Activated gamma-delta T cell treated with Interleukin-2 at 50 U/mL for 16 hours (primary cell): ENCODE results near the gene SYCN.
"Not testable (repeated sequence)": the region's sequence is repeated elsewhere in the genome, so short reads cannot be mapped to it uniquely, and the experiment has no call there.

Source experiments
- DNase-seq: peaks from one replicate; pipeline ENCODE4 v3.0.0-alpha.2; 2020

Gene SYCN, protein sequence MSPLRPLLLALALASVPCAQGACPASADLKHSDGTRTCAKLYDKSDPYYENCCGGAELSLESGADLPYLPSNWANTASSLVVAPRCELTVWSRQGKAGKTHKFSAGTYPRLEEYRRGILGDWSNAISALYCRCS

GRCh38 chr19:39203372-39204341 is at the start of gene SYCN:
Gene SYCN (minus strand): TSS chr19:39204263. CDS start chr19:39204254, 9 bp downstream.
- no peak for DNase-seq

GRCh38 chr19:39253374-39254149 is 49.5 kb upstream of the SYCN start:
- no peak for DNase-seq

DNA sequence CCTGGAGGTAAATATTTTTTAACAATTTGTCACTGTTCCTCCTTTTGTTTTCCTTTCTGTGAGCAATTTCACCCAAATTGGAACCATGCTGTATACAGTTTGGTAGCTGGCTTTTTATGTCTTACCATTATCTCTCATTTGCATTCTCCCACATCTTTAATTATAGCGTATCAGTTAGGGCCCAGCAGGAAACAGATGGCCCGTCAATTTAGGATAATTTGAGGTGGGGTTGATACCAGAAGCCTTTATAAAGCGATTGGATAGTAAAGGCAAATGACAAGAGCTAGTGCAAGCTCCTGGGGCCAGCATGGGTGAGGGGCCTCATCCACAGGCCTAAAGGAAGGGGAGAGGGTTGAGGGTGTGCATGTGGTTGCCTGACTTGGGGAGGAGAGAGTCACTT is 48.4 kb upstream of the SYCN start:
- DNase-seq, result no peak

GRCh38 chr19:39251846-39252245 is 47.8 kb upstream of the SYCN start:
- DNase-seq, result no peak

DNA sequence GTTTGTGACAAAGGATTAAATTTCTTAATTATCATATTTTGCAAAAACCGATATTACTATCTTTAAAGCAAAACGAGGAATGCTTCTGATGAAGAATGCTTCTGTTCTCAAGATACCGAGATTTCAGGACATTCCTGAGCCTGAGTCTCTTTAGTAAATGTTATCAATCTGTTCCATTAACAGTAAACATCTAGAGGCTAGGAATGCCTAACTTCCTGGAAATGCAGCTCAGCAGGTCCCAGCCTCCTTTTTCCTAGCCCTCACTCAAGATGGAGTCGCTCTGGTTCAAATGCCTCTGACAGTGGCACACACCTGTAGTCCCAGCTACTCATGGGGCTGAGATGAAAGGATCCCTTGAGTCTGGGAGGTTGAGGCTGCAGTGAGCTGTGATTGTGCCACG is 47.0 kb upstream of the SYCN start:
- DNase-seq, result no peak

- DNase-seq, result no peak
These were observed 44.7 kb upstream of the SYCN start, which contains the start of gene IFNL4 for GRCh38 chr19:39248806-39249205. Gene IFNL4 (minus strand): TSS chr19:39248856.

- DNase-seq, result no peak
These were observed 43.9 kb upstream of the SYCN start for GRCh38 chr19:39247701-39248664.

DNA sequence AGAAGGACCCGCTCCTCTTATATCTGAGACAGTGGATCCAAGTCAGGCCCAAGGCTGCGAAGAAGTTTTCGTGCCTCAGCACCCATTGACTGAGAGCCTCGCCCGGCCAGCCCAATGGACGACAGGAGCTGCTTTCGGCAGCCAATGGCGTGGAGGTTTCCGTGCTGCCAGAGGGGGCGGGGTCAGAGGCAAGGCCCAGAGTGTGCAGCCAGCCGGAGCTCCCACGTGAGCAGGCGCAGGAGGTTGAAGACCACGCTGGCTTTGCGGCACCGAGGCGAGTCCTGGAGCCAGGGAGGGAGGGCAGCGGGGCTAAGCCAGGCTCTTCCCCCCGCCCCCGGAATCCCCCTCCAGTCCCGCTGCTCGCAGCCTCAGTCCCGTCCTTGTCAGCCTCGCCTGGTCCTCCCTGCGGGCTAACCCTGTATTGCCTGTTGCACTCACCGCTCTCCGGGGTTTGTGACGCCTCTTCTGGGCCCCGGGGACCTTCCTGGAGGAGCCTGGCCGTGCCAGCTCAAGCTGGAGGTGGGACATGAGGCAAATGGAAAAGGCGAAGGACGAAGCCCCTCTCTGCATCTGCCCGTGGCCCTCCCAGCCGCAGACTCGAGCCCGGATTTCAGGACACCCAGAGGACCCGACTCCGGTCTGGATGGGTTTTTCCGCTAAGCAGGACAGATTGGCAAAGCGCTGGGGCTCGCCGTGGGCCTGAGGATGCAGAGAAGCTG is 43.0 kb upstream of the SYCN start:
- no peak for DNase-seq

DNA sequence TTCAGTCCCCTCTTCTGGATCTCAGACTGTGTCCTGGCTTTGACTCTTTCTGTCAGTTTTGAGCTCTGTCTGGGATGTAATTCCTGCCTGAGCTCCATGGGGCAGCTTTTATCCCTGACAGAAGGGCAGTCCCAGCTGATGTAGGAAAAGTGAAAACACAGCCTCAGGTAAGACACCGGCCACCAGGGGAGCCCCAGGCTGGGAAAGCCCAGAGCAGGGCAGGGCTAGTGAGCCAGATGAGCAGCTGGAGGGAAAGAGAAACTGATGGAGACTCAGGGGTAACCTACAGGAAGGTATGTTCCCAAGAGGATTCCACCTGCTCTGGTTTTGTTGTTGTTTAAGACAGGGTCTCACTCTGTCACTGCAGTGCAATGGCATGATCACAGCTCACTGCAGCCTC is 41.1 kb upstream of the SYCN start:
- not testable (repeated sequence) for DNase-seq

- not testable (repeated sequence) for DNase-seq
These were observed 40.5 kb upstream of the SYCN start, which contains the start of gene IFNL3 for GRCh38 chr19:39244410-39245100. Gene IFNL3 (minus strand): TSS chr19:39245006. CDS start chr19:39244967, 39 bp downstream.

- not testable (repeated sequence) for DNase-seq
These were observed 39.7 kb upstream of the SYCN start for GRCh38 chr19:39243741-39244140.

DNA sequence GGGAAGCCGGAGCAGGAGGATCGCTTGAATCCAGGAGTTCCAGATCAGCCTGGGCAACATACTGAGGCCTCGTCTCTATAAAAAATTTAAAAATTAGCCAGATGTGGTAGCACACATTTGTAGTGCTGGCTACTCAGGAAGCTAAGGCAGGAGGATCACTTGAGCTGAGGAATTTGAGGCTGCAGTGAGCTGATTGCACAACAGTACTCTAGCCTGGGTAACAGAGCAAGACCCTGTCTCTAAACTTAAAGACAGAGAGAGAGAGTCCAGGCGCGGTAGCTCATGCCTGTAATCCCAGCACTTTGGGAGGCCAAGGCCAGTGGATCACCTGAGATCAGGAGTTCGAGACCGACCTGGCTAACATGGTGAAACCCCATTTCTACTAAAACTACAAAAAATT is 36.4 kb upstream of the SYCN start:
- DNase-seq, result no peak

DNA sequence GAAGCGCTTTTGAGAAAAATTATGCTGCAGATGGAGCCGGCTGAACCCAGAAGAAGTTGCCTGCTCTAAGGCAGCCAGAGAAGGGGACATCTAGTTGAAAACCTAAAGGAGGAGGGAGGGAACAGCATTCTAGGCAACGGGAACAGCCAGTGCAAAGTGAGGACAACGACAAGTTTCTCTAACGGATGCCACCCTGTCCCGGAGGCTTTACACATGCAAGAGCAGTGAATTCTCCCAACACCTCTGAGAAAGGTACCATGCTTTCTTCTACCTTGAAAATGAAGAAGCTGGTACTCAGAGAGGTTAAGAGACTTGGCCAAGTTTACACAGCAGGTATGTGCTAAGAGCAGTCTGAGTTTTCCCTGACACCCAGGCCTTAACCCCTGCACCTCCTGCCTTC is 34.9 kb upstream of the SYCN start:
- no peak for DNase-seq

GRCh38 chr19:39238209-39238608 is 34.1 kb upstream of the SYCN start:
- no peak for DNase-seq

GRCh38 chr19:39237200-39238184 is 33.4 kb upstream of the SYCN start:
- peak; percentile 34 for DNase-seq

DNA sequence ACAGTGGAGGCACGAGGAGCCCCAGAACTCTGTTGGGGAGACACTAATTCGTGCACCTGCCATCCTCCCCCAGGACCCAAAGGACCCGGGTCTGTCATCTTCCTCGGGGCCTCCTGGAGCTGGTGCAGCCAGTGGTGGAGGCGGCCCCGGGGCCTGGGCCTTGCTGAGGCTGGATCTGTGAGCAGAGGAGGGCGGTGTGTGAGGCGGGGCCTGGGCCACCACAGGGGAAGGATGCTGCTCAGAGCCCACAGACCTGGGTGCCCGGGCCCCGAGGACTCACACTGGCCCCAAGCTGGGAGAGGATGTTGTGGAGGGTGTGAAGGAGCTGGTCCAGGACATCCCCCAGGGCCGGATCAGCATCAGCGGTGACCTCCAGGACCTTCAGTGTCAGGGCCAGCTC is 32.5 kb upstream of the SYCN start:
- DNase-seq, result peak; percentile 53

DNA sequence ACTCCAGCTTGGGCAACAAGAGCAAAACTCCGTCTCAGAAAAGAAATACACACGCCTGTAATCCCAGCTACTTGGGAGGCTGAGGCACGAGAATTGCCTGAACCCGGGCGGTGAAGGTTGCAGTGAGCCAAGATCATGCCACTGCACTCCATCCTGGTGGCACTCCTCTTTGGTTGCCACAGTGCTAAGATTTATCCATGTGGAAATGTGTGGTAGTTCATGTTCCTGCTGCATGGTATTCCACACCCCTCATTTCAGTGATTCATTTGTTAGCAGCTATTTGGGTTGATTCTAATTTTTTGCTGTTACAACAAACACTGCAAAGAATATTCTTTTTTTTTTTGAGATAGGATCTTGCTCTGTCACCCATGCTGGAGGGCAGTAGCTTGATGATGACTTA is 28.6 kb upstream of the SYCN start:
- no peak for DNase-seq

DNA sequence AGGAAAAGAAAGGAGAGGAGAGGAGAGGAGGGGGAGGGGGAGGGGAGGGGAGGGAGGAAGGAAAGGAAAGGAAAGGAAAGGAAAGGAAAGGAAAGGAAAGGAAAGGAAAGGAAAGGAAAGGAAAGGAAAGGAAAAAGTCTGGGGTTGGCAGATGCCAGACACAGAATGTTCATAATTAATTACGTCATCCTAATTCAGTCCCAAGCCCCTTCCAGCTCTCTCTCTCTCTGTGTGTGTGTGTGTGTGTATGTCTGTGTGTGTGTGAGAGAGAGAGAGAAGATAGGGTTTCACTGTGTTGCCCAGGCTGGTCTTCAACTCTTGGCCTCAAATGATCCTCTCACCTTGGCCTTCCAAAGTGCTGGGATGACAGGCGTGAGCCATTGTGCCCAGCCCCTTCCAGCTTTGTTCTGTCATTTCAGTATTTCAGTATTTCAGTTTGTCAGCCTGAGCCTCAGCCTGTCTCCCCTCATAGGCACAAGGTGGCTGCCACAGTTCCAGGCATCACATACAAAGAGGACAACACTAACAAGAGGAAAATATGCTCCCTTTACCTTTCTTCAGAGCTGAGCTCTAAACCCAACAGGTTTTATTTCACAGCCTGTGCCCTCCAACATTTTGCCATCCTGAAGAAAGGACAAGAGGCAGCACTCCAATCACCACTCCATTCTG is 26.2 kb upstream of the SYCN start:
- no peak for DNase-seq

DNA sequence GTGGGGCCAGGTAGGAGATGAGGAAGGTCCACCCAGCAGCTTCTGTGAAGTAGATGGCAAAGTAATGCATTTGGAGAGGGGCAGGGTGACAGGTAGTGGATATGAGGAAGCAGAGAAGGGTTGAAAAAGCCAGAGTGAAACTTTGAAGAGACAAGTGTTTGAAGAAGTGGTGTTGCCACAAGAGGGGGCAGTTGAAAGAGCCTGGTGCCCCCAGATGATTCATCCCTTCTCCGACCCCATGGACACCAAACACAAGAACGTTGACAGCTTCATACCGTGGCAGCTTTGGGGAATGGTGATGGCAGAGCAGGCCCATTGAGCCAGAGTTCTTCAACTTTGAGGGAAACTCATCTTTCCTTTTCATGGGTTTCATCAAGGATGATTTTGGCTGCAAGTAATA is 20.8 kb upstream of the SYCN start:
- DNase-seq, result no peak
